GM18499 (cell line): ENCODE results near the gene MEIS2.

ENCODE experiments used
- ATAC-seq: cut with Tn5 transposase; IDR thresholded peaks from one replicate; pipeline ENCODE4 v1.9.1; 2021; ENCODE audit warnings: moderate number of reproducible peaks; ENCODE audit not compliant: insufficient read depth, unreplicated experiment

The MEIS2 gene

GRCh38 chr15:36914466-36914865 is 185.9 kb downstream of the MEIS2 start:
- no peak for ATAC-seq

- no peak for ATAC-seq
These were observed 188.0 kb downstream of the MEIS2 start for GRCh38 chr15:36912311-36912712.

GRCh38 chr15:36911322-36911944 is 188.9 kb downstream of the MEIS2 start:
- no peak for ATAC-seq

GRCh38 chr15:36908991-36909390 is 191.4 kb downstream of the MEIS2 start:
- no peak for ATAC-seq

- no peak for ATAC-seq
These were observed 193.1 kb downstream of the MEIS2 start for GRCh38 chr15:36907295-36907694.

GRCh38 chr15:36905908-36906307 is 194.4 kb downstream of the MEIS2 start:
- no peak for ATAC-seq

- ATAC-seq, result no peak
These were observed 195.6 kb downstream of the MEIS2 start for GRCh38 chr15:36904715-36905114.

GRCh38 chr15:36903922-36904556 is 196.3 kb downstream of the MEIS2 start:
- no peak for ATAC-seq

- ATAC-seq, result no peak
These were observed 197.2 kb downstream of the MEIS2 start for GRCh38 chr15:36903195-36903594.

- no peak for ATAC-seq
These were observed 199.3 kb downstream of the MEIS2 start for GRCh38 chr15:36901012-36901411.

- ATAC-seq, result no peak
These were observed 200.7 kb downstream of the MEIS2 start for GRCh38 chr15:36899696-36900095.

GRCh38 chr15:36898536-36899126 is 201.7 kb downstream of the MEIS2 start:
- ATAC-seq, result no peak

- ATAC-seq, result no peak
These were observed 202.5 kb downstream of the MEIS2 start for GRCh38 chr15:36897834-36898233.

- no peak for ATAC-seq
These were observed 203.4 kb downstream of the MEIS2 start for GRCh38 chr15:36896949-36897348.

- ATAC-seq, result no peak
These were observed 206.3 kb downstream of the MEIS2 start for GRCh38 chr15:36894075-36894474.

GRCh38 chr15:36893276-36893675 is 207.1 kb downstream of the MEIS2 start:
- no peak for ATAC-seq

GRCh38 chr15:36888011-36888992 is 212.0 kb downstream of the MEIS2 start:
- no peak for ATAC-seq

GRCh38 chr15:36887214-36887961 is 213.0 kb downstream of the MEIS2 start:
- no peak for ATAC-seq

GRCh38 chr15:36886701-36887100 is 213.6 kb downstream of the MEIS2 start:
- no peak for ATAC-seq

GRCh38 chr15:36886191-36886590 is 214.2 kb downstream of the MEIS2 start:
- ATAC-seq, result no peak
